ENCODE results near the gene ELFN1.

GRCh38 chr7:1651891-1652290 lies 18.2 kb upstream of the ELFN1 start:
- TF ChIP-seq POLR2AphosphoS5 (IDR thresholded peaks at IDR 0.05; ENCODE audit: low read depth, low read length) (no peak), TAF1 (IDR thresholded peaks at IDR 0.05; ENCODE audit: borderline replicate concordance, low read depth, low read length) (no peak), POLR2A (IDR thresholded peaks at IDR 0.05; ENCODE audit: low read depth, low read length) (no peak)
